ENCODE data around the gene RCAN1.
A peak's percentile ranks its signal among the peaks of the same experiment; 100 is the strongest.
"Not testable (repeated sequence)": the region's sequence is repeated elsewhere in the genome, so short reads cannot be mapped to it uniquely, and the experiment has no call there.

RCAN1 gene

DNA sequence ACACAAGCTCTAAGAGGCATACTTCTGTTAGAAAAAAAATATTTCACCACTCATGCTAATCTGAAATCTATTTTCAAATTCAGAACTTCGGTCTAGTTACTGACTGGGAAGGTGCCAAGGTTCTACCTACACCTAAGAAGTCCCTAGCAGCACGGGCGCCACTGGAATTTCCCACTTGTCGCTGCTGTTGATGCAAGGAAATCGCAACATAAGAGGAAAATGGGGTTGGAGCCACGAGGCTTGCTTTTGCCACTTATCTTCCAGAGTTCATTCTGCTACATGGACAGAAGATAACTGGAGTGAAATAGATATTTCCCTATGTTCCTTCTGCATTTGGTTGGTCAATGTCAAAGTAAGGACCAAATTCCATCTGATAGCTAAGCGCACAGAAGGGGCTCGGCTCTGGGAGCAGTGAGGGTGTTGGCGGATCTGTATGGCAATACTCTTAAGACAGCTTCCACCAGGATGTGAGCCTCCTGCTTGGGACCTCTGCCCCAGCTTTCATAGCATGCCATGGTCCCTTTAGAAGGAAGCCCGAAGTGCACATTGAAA is 47.2 kb downstream of the RCAN1 start:
- no peak for DNase-seq

DNA sequence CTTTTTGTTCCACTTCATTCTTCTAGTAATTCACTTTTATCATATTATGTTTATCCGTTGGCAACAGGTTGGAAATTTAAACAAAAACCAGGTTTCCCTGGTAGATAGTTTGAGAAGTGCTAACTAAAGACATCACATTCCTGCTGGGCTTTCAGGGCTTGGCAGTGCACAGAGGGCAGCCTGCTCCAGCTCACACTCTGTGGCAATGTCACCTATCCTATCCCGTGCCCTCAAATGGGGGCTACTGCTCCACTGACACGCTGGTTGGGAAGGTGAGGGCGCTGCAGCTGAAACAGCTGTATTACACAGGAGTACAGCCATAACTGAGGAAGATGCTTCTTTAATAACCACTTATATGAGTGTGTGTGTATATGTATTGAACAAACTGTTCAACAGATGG is 49.7 kb downstream of the RCAN1 start:
- DNase-seq: no peak

DNA sequence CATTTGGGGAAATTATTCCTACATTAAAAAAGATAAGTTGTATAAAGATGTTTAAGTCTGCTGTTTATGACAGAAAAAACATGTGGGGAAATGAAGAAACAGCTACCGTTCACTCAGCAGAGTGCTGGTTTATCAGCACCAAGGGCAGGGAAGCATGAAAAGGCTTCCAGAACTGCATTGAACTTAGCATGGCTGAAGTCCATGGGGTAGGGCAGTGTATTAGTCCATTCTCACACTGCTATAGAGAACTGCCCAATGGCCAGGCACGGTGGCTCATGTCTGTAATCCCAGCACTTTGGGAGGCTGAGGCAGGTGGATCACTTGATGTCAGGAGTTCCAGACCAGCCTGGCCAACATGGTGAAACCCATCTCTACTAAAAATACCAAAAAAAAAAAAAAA is 51.5 kb downstream of the RCAN1 start:
- DNase-seq: not testable (repeated sequence)

DNA sequence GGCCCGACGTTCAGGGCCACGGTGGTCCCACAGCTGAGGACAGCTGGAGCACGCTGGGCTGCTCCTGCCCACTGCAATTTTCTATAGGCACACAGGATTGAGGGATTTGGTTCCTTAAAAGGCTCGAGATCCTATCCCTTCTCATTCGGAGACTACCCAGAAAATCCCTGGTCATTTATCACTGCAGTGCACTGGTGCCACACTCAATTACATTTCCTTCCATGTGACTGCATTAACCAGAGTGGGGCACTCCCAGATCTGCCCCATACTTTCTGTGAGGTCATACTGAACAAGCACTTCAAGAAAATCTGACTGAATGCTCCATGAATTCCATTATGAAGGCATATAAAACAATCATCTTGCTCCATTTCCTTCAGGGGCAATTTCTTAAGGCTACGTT is 53.1 kb downstream of the RCAN1 start:
- DNase-seq: no peak

DNA sequence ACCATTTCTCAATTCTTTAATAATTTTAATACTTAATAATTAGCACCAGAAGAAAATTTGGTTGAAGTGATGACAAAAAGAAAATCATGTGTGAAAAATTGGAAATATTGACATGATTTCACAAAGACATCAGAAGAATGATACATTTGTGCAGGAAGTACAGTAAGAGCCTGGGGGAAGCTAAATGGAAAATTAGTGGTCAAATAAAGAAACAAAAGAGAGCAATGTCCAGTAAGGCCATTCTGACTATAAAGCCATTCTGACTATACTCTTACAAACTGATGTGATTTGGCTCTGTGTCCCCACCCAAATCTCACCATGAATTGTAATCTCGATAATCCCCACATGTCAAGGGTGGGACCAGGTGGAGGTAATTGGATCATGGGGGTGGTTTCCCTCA is 54.3 kb downstream of the RCAN1 start:
- no peak for DNase-seq

DNA sequence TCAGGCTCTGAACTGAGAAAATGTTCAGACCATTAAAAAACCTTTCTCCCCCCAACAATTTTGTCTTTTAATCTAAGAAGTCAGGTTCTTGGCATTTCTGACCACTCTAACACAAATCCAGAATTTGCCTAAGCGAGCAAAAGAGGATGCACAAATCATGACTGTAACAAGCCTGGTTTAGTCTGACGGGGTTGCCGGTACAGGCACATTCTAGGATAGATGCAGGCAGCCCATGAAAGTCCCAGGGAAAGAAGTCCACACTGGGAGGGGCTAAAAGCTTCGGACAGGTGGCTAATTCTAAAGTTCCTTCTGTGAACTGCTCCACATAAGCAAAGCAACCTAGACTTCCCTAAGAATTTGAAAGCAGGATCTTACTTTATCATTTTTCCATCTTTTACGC is 54.9 kb downstream of the RCAN1 start:
- DNase-seq: no peak

DNA sequence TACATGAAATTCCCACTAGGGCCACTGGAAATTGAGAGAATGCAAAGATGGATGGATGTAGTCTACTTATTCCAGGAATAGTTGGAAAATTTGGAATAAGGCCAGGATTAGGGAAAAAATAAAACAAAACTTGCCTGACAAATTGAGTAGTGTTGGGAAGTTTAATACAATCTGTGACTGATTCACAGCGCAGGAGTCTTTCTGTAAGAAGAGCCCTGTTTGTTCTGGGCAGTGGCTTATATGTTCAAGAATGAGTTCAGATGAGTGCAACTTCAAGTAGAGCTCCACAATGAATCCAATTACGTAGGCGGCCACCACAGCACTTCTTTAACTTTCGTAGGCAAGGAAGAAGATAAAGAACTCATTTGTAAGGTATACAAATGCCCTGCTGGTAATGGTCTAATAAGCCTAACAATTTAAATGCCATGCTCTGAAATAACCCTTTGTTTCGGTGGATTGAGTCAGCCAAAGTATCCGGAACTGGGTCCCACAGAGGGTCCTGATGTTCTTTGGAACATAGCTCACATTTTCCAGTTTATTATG is 55.8 kb downstream of the RCAN1 start:
- no peak for DNase-seq

DNA sequence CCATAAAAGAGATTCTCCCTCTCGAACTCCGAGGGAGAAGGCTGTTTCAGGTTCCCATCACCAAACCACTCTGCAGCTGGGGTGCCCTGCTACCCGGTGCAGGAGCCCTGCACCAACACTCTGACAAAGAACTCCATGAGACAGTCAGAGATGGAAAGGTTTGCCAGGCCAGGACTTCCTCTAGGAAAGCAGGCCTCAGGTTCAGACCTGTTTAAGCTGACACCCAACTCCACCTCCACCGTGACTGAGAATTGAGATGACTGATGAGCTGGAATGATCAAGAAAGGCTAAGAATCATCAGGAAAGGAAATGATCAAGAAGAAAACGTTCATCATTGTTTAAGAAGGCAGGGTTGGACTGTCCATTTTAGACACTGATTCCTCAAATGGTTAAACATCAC is 56.7 kb downstream of the RCAN1 start:
- no peak for DNase-seq

DNA sequence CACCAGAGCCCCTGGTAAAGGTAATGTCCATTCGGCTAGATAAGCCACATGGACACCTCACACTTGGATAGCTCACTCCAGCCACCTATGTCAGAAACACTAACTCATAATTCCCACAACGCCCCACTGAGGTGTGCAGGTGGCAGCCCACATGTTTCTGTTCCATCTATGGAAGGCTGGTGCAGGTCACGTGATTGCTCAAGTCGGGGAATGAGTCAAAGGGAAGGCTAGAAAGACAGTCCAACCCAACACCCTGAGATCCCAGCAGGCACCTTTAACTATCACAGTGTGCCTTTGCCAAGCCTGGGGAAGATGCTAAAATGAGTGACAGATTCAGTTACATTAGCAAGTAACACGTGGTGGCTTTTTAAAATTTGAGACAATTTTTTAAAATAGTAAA is 57.7 kb downstream of the RCAN1 start:
- no peak for DNase-seq

DNA sequence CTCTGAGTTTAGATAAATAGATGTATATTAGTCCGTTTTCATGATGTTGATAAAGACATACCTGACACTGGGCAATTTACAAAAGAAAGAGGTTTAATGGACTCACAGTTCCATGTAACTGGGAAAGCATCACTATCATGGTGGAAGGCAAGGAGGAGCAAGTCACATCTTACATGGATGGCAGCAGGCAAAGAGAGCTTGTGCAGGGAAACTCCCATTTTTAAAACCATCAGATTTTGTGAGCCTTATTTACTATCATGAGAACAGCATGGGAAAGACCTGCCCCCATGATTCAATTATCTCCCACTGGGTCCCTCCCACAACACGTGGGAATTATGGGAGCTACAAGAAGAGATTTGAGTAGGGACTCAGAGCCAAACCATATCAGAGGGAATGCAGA is 60.2 kb downstream of the RCAN1 start:
- DNase-seq: not testable (repeated sequence)

DNA sequence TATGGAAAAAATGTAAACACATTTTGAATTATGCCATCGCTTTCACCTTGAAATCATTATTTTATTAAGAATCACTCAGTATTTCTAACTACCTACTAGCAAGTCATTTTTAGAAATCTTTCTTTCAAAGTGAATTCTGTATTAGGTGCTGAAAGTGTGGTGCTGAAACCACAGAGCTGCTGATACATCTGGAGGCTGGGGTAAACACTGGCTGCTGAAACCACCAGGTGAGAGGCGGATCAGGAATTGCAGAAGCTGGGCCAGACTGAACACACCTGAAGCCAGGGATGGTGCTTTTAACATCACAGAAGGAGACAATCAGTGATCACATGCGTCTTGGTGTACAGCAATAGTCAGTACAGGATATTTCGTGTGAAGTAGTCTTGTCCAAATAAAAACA is 60.7 kb downstream of the RCAN1 start:
- DNase-seq: no peak

DNA sequence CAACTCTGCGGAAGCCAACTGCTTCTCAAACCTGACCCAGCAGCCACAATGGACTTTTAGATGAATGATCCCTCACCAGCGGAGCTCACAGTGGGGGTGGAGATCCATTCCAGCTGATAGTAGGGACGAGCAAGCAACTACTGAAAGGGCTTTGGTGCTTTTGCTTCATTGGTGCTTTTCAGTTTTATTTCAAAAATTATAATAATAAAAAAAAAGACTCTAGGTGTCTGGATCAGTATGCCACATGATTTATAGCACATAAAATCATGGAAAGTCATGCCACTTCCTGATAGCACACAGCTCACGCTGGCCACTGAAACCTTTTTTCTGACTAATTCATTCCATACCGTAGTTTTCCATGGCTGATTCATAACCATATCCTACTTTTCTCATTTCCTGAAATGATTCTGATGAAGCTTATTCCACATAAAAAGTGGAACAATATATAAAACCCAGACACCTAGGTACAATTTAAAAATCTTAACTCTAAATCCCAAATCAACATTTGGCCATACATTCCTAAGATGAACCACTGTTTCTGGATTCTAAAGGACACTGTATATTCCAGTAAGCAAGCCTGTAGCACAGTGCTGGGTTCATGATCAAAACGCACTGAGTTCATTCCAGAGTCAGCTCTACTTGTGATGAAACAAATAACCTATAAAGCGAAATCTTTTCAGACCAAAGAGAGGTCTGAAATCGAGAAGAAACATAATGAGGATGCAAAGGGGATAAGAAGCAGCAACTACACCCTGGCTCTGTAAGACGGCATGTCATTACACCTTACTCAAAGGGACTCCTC is 61.6 kb downstream of the RCAN1 start:
- no peak for DNase-seq

DNA sequence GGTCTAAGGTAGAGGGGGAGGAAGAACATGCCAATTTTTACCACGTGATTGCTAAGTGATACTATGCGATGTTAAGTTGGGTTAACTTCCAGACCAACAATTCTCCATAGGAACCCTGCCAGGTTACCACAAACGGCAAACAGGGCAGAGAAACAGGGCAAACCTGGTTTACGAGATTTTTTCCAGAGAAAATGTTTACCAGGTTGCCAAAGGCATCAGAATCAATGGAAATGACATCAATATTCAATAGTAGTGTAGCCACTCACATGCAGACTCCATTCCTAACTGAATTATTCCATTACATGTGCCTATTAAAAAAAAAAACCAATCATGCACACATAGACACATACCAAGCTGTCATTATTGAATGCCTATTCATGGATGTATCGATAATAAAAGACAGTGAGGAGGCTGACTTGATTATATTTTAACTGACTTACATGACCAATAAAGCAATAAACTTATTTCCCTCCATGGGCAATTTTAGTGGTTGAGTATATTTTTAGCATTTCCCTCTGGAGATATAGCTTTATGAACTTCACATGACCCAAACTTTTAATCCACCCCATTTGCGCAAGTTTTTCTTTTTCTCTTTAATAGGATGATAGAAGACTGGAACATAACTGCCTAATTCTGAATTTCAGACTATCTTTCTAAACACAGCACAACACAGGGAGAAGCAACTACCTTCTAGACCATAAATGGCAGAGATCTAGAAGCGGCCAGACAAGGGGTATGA is 62.4 kb downstream of the RCAN1 start:
- no peak for DNase-seq

DNA sequence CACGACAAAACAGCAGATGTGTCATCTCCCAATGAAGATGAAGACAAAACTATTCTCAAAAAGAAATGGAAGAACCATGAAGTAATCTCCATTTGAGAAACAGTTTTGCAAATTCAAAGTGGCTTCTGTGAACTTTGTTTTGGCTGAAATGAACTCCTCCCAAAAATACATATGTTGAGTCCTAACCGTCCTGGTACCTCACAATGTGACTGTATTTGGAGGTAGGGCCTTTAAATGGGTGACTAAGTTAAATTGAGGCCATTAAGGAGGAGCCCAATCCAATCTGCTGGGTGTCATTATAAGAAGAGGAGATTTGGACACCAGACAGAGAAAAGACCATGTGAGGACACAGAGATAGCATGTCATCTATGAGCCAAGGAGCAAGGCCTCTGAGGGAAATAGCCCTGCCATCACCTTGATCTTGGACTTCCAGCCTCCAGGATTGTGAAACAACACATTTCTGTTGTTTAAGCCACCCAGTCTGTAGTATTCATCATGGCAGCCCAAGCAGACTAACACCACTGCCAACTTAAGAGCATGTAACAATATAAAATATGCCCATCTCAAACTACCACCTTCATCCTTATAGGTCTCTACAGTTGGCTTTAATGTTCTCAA is 64.6 kb downstream of the RCAN1 start:
- no peak for DNase-seq

DNA sequence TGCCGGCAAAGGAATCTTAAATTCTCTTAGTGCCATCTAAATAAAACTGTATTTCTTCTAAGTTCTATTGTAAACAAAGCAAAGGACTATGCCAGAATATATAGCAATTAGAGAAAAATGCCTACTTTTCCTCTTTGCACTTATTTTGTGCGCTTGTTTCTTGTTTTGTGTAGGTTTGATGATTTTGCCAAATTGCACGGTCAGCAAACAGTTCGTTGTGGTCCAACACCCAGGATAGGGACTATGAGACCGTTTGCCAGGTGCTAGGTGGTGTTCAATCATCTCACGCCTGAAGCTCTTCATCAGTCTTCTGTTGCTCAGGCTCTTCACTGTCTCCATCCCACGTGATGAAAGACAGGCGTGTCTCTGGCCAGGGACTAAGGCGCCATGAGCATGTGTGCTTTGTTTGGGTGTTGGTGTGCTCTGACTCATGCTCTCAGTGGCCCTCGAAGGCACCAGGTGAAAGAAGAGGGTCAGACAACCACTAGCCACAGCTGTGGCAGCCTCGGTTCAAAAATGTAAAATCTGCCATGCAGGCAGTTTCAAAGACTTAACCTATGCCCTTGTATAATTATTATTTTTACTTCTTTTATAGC is 66.0 kb downstream of the RCAN1 start:
- DNase-seq: peak; percentile 48

DNA sequence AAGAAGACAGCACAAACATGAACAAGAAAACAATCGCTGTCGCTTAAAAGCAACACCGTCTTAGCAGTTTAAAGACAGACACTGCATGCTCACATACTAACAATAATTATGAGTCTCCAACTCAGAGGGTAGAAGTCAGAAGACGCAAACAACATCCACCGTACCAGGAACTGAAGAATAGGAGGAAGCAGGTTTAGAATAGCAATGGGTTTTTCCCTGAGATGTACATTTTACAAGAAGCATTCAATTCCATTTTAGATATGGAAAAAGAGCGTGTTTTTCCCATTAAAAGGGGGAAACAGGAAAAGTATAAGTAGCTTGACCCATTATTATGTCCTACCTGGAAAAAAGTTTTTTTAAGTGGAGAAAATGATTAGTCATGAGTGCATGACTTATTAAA is 68.4 kb downstream of the RCAN1 start:
- DNase-seq: no peak

DNA sequence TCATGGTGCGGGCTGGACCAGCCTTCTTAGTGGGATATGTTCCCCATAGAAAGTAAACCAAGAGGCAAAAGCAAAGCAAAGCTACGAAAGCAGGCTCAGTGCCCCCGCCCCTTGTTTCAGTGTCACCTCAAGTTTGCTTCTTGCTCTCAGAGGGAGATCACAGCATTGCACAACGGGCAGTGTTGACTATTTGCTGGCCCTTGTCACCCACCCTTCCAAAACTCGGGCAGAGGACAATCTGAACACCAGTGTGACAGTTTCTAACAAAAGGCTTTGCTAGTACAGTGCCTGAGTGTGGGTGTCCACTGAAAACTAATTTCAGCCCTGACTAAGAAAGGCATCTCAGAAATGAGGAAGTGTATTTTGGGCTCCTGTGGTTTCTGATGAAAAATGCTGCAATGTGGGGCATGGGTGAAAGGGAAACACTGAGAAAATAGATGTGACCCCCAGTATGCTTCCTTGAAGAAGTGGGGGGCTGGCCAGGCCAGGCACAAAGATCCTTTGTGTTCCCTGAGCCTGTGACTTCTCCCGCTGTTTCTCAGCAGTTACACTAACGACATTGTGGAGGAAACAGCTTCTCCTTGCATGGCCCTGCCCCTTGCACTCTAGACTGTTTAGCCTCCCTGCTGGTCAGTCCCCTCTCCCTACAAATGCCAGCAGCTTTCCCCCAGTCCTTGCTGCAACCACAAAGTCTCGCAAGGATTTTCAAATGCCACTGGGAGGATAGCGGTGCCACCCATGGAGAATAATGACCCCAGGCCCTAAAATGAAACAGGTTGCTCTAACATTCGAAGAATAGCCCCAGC is 69.6 kb downstream of the RCAN1 start:
- DNase-seq: peak; percentile 88

DNA sequence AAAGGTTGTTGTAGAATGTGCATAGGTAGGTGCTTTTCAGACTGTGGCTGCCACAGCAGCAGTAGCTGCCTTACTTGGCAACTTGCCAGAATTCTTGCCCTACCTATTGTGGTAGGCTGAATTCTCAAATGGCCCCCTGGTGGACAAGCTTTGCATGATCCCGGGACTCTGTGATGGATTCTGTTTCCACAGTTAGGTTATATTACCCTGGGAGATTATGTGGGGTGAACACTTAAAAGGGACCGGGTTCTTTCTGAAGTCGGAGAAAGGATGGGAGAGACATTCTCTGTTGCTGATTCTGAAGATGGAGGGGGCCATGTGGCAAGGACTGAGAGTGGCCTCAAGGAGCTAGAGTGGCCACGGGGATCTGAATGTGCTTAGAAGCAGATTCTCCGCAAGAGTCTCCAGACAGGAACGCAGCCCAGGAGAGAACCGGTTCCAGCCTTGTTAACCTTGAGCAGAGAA is 70.8 kb downstream of the RCAN1 start:
- peak; percentile 70 for DNase-seq

DNA sequence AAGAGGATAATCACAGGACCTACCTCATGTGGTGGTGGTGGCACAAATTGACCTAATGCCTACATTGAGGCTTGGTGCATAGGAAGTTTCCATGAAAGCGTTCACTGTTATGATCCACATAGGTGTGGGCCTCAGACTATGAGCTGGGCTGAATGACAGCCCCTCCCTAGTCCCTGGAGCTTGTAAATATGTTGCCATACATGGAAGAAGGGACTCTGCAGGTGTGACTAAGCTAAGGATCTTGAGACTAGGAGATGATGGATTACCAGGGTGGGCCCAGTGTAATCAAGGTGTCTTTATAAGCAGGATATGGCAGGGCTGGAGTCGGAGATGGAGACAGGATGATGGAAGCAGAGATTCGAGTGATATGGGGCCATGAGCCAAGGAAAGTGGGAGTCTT is 71.9 kb downstream of the RCAN1 start:
- no peak for DNase-seq

DNA sequence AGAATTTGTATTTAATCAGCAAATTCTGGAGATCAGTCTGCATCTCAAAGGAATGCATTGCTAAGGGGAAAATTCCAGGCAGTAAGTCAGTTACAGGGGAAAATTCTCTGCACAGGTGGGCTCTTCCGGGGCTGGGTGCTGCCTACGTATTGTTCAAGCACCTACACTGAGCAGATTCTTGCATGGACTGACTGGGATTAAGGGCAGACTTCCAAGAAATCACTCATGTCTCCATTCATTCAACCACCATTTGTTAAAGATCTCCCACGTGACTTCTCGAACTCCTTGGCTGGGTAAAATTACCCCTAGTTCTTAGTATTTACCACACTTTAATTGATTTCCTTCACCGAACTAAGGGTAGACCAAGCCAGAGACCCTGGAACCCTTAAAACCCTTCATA is 74.7 kb downstream of the RCAN1 start:
- no peak for DNase-seq

DNA sequence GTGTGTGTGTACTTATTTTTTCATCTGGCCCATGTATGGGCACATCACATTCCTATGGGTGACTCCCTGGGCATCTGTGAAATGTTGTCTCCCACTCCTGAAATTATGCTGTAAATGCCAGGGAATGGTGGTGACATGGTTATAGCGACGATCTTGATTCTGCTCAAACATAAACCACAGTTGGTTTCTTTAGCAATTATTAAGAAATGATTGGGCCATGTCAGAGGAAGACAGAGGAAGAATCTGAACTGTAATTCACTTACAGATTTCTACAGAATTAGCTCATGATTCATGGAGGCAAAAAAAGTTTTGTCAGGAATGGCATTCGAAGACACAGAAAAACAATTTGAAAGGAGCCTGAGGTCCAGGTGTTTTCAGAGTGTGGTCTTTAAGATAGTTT is 77.1 kb downstream of the RCAN1 start:
- DNase-seq: no peak

DNA sequence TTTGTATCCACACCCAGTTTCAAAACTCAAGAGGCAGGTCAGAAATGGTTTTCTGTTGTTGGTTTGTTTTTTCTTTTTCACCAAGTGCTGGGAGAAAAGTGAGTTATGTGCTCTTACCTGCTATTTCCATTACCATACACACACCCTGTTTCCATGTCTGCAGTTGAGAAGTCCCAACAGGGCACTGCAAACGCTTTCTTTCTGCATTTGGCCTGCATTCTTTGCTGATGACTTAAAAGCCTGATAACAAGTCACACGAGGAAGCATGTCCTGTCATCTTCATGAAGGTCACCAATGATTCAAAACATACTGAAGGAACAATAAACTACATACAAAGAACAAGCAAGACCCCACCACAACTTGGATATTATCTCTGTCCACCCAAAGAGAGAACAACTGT is 78.1 kb downstream of the RCAN1 start:
- no peak for DNase-seq

All from NK-92 treated with Interleukin-12 subunit alpha and Interleukin-12 subunit beta, amount 100 ng/mL, for 24 hours (cell line).